ENCODE results near the gene RECQL. TPM values are rescaled to one million over a fixed set of nuclear protein-coding genes. Genes with fewer than 3 reads are reported as not detected.

RECQL gene
- total and polyA plus RNA-seq, 4 experiments from 2014 or later = 64.0 to 91.7 (median 78.9) TPM

- no peak overlapping the region for H3K4me3 ChIP-seq (ENCODE audit: low read length in 2 of 2)
- no peaks in the 10 kb centered on the region for H3K36me3 ChIP-seq (ENCODE audit: insufficient read depth, low read length)
- H3K36me3 Mint-ChIP-seq = peaks cover 0 to 3% of the 10 kb centered on the region in 2 donors
- no peaks in the 10 kb centered on the region for H3K4me1 Mint-ChIP-seq
- H3K27me3 ChIP-seq (ENCODE audit: insufficient read depth, low read length) = no peaks in the 10 kb centered on the region
- no peaks in the 10 kb centered on the region for H3K4me1 ChIP-seq (ENCODE audit: insufficient read depth, low read length)
- H3K27ac ChIP-seq (ENCODE audit: low read depth, low read length) = no peak overlapping the region
- peaks cover 0 to 2% (median 0%) of the 10 kb centered on the region in 8 donors for H3K9me3 Mint-ChIP-seq
- no peaks in the 10 kb centered on the region for H3K9me3 ChIP-seq (ENCODE audit: control insufficient read depth in 1 of 2, low read length in 2 of 2)
- no peak for DNase-seq
- ChIA-PET CTCF (ENCODE audit: partially characterized antibody) (interaction anchor here (1.4 kb wide), 1 partner anchor 10 kb away, joined by 4 read pairs; no protein-coding TSS in a partner anchor), POLR2A (ENCODE audit: partially characterized antibody) (no interaction called here)
- intact Hi-C loops (cut with micrococcal nuclease) = no loop called here
- H3K27ac Mint-ChIP-seq = no peak overlapping the region
- no peak overlapping the region for H3K4me3 Mint-ChIP-seq
- H3K27me3 Mint-ChIP-seq = peaks cover 3% of the 10 kb centered on the region in 2 donors
These were observed 40.3 kb upstream of the RECQL start for GRCh38 chr12:21541773-21542172.

DNA sequence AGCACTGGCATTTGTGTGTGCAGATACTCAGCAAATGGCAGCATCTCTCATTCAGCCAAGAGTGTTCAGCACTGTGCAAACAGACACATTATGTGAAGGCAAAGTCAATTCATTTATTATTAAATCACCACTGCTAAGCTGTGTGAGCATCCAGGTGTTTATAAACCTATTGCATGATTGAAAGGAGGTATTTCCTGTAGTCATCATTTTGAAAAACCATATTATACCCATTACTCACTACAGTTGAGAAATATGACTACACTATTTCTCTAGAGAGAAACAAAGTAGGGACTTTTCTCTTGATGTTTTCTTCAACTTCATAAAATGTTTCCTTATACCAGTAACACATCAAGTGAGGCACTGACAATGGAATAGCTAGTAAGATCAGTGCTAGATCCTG is 38.4 kb upstream of the RECQL start:
- Histone ChIP-seq H3K4me1 (ENCODE audit: insufficient read depth, low read length) (no peaks in the 10 kb centered on the region), H3K36me3 (ENCODE audit: insufficient read depth, low read length) (no peaks in the 10 kb centered on the region), H3K9me3 (ENCODE audit: control insufficient read depth in 1 of 2, low read length in 2 of 2) (no peaks in the 10 kb centered on the region), H3K27me3 (ENCODE audit: insufficient read depth, low read length) (no peaks in the 10 kb centered on the region), H3K27ac (ENCODE audit: low read depth, low read length) (no peak overlapping the region), H3K4me3 (ENCODE audit: low read length in 2 of 2) (no peak overlapping the region)
- peaks cover 3% of the 10 kb centered on the region in 2 donors for H3K27me3 Mint-ChIP-seq
- no peak overlapping the region for H3K27ac Mint-ChIP-seq
- no peaks in the 10 kb centered on the region for H3K4me1 Mint-ChIP-seq
- CTCF ChIA-PET (ENCODE audit: partially characterized antibody) = no interaction called here
- H3K4me3 Mint-ChIP-seq = no peak overlapping the region
- no peaks in the 10 kb centered on the region for H3K9me3 Mint-ChIP-seq
- intact Hi-C loops (cut with micrococcal nuclease) = no loop called here
- POLR2A ChIA-PET (ENCODE audit: partially characterized antibody) = no interaction called here
- peaks cover 0 to 4% of the 10 kb centered on the region in 2 donors for H3K36me3 Mint-ChIP-seq
- no peak for DNase-seq

DNA sequence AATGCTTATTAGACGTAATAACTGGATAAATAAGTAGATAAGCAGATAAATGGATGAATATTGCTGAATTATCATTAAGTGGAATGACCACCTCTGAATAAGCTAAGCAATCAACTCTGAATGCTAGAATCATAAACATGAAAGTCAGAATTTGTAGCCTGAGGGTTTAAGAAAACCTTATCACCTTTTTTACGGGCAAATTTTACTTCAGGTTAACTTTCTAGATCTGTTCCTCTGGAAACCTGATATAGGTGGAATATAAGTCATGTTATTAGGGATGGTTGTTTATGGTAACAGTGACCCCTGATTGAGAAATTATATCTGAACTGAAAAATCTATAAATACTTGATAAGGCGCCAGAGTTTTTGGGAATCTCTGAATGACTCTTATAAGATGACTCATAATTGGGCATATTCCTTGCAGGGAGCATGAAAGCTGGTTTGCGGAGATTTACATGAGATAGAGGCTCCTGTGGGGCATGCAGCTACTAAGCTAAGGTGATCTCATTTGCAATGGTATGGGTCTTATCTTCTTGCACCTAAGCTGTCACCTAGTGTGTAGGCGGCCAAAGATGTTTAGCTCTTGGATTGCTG is 36.7 kb upstream of the RECQL start:
- no peak overlapping the region for H3K27ac Mint-ChIP-seq
- H3K4me1 ChIP-seq (ENCODE audit: insufficient read depth, low read length) = no peaks in the 10 kb centered on the region
- H3K36me3 Mint-ChIP-seq = peaks cover 0 to 4% of the 10 kb centered on the region in 2 donors
- H3K27me3 ChIP-seq (ENCODE audit: insufficient read depth, low read length) = no peaks in the 10 kb centered on the region
- H3K27ac ChIP-seq (ENCODE audit: low read depth, low read length) = no peak overlapping the region
- intact Hi-C loops (cut with micrococcal nuclease) = no loop called here
- POLR2A ChIA-PET (ENCODE audit: partially characterized antibody) = no interaction called here
- H3K9me3 ChIP-seq (ENCODE audit: control insufficient read depth in 1 of 2, low read length in 2 of 2) = no peaks in the 10 kb centered on the region
- CTCF ChIA-PET (ENCODE audit: partially characterized antibody) = interaction anchor here (0.8 kb wide), 1 partner anchor 143 kb away, joined by 3 read pairs; no protein-coding TSS in a partner anchor
- DNase-seq = no peak
- H3K4me3 Mint-ChIP-seq = no peak overlapping the region
- no peaks in the 10 kb centered on the region for H3K4me1 Mint-ChIP-seq
- H3K27me3 Mint-ChIP-seq = peaks cover 0 to 2% of the 10 kb centered on the region in 2 donors
- H3K4me3 ChIP-seq (ENCODE audit: low read length in 2 of 2) = no peak overlapping the region
- H3K36me3 ChIP-seq (ENCODE audit: insufficient read depth, low read length) = no peaks in the 10 kb centered on the region
- no peaks in the 10 kb centered on the region for H3K9me3 Mint-ChIP-seq

GRCh38 chr12:21529456-21529855 is 28.0 kb upstream of the RECQL start:
- CTCF ChIA-PET (ENCODE audit: partially characterized antibody) = no interaction called here
- Histone ChIP-seq H3K27ac (ENCODE audit: low read depth, low read length) (no peak overlapping the region), H3K4me3 (ENCODE audit: low read length in 2 of 2) (no peak overlapping the region), H3K4me1 (ENCODE audit: insufficient read depth, low read length) (peaks cover 12% of the 10 kb centered on the region), H3K9me3 (ENCODE audit: control insufficient read depth in 1 of 2, low read length in 2 of 2) (no peaks in the 10 kb centered on the region), H3K27me3 (ENCODE audit: insufficient read depth, low read length) (peaks cover 8% of the 10 kb centered on the region), H3K36me3 (ENCODE audit: insufficient read depth, low read length) (no peaks in the 10 kb centered on the region)
- Mint-ChIP-seq H3K4me3 (no peak overlapping the region), H3K27ac (no peak overlapping the region), H3K27me3 (peaks cover 17 to 21% of the 10 kb centered on the region in 2 donors), H3K36me3 (no peaks in the 10 kb centered on the region), H3K9me3 (peaks cover 0 to 2% (median under 1%) of the 10 kb centered on the region in 8 donors), H3K4me1 (peaks cover 4 to 9% (median 5%) of the 10 kb centered on the region in 4 donors)
- DNase-seq = no peak
- intact Hi-C loops (cut with micrococcal nuclease) = loop anchor here (5.0 kb wide), 1 partner anchor 163 kb away; no protein-coding TSS in a partner anchor
- POLR2A ChIA-PET (ENCODE audit: partially characterized antibody) = no interaction called here

- Histone ChIP-seq H3K4me1 (ENCODE audit: insufficient read depth, low read length) (peaks cover 12% of the 10 kb centered on the region), H3K9me3 (ENCODE audit: control insufficient read depth in 1 of 2, low read length in 2 of 2) (no peaks in the 10 kb centered on the region), H3K27me3 (ENCODE audit: insufficient read depth, low read length) (peaks cover 8% of the 10 kb centered on the region), H3K27ac (ENCODE audit: low read depth, low read length) (no peak overlapping the region), H3K4me3 (ENCODE audit: low read length in 2 of 2) (no peak overlapping the region), H3K36me3 (ENCODE audit: insufficient read depth, low read length) (no peaks in the 10 kb centered on the region)
- H3K36me3 Mint-ChIP-seq = no peaks in the 10 kb centered on the region
- CTCF ChIA-PET (ENCODE audit: partially characterized antibody) = no interaction called here
- H3K27me3 Mint-ChIP-seq = peaks cover 17 to 21% of the 10 kb centered on the region in 2 donors
- H3K9me3 Mint-ChIP-seq = peaks cover 0 to 5% (median 4%) of the 10 kb centered on the region in 8 donors
- POLR2A ChIA-PET (ENCODE audit: partially characterized antibody) = interaction anchor here (2.0 kb wide), 1 partner anchor 28 kb away, joined by 13 read pairs; the partner anchor contains the start of genes GOLT1B and RECQL
- intact Hi-C loops (cut with micrococcal nuclease) = loop anchor here (5.0 kb wide), 1 partner anchor 163 kb away; no protein-coding TSS in a partner anchor
- peak overlapping the region in 2 of 8 donors; percentile 82 to 88 for H3K4me3 Mint-ChIP-seq
- H3K4me1 Mint-ChIP-seq = peaks cover 4 to 9% (median 5%) of the 10 kb centered on the region in 4 donors
- DNase-seq = no peak
- H3K27ac Mint-ChIP-seq = no peak overlapping the region
These were observed 27.5 kb upstream of the RECQL start for GRCh38 chr12:21528953-21529352.

- peaks cover 4 to 9% (median 5%) of the 10 kb centered on the region in 4 donors for H3K4me1 Mint-ChIP-seq
- Histone ChIP-seq H3K27me3 (ENCODE audit: insufficient read depth, low read length) (peaks cover 8% of the 10 kb centered on the region), H3K4me1 (ENCODE audit: insufficient read depth, low read length) (peaks cover 12% of the 10 kb centered on the region), H3K4me3 (ENCODE audit: low read length in 2 of 2) (peak overlapping the region; percentile 27 to 61), H3K36me3 (ENCODE audit: insufficient read depth, low read length) (no peaks in the 10 kb centered on the region), H3K27ac (ENCODE audit: low read depth, low read length) (no peak overlapping the region), H3K9me3 (ENCODE audit: control insufficient read depth in 1 of 2, low read length in 2 of 2) (no peaks in the 10 kb centered on the region)
- peaks cover 17 to 21% of the 10 kb centered on the region in 2 donors for H3K27me3 Mint-ChIP-seq
- DNase-seq = peak; percentile 52 to 66 (median 58)
- intact Hi-C loops (cut with micrococcal nuclease) = loop anchor here (5.0 kb wide), 1 partner anchor 165 kb away; no protein-coding TSS in a partner anchor
- peaks cover 0 to 5% (median 4%) of the 10 kb centered on the region in 8 donors for H3K9me3 Mint-ChIP-seq
- ChIA-PET CTCF (ENCODE audit: partially characterized antibody) (interaction anchor here (0.8 to 1.0 kb wide), 2 partner anchors 16 to 18 kb away, joined by 3 read pairs; no protein-coding TSS in a partner anchor), POLR2A (ENCODE audit: partially characterized antibody) (interaction anchor here (0.7 to 2.6 kb wide), 5 partner anchors 17 to 130 kb away, joined by 3 to 13 read pairs (median 4); partner anchors contain the start of genes GOLT1B, LDHB, PYROXD1 and RECQL)
- peak overlapping the region; percentile 81 to 89 (median 84) for H3K4me3 Mint-ChIP-seq
- no peak overlapping the region for H3K27ac Mint-ChIP-seq
- H3K36me3 Mint-ChIP-seq = no peaks in the 10 kb centered on the region
These were observed 26.2 kb upstream of the RECQL start for GRCh38 chr12:21527451-21528180.

Measured in CD4-positive, alpha-beta memory T cell (primary cell).